ENCODE results near the gene FGD6.

The FGD6 gene

GRCh38 chr12:95213928-95214327 is 3.3 kb downstream of the FGD6 start:
- Histone ChIP-seq H2AK5ac (ENCODE audit: low read length) (no peak overlapping the region), H3K79me1 (ENCODE audit: low read length) (peaks cover 15% of the 10 kb centered on the region), H4K12ac (ENCODE audit: low read depth, low read length) (no peak overlapping the region), H3K27ac (ENCODE audit: low read depth, low read length) (peak overlapping the region; percentile 48), H2AFZ (ENCODE audit: insufficient read depth, low read length, poor library complexity) (no peak overlapping the region), H2BK120ac (ENCODE audit: insufficient read depth, low read length, poor library complexity) (peak overlapping the region; percentile 20), H4K91ac (ENCODE audit: low read depth, low read length) (no peak overlapping the region), H4K8ac (ENCODE audit: low read depth, low read length) (no peak overlapping the region), H3K9me3 (ENCODE audit: insufficient read depth, low read depth, low read length) (no peaks in the 10 kb centered on the region), H2BK12ac (ENCODE audit: low read length) (peak overlapping the region; percentile 11), H3K4me2 (ENCODE audit: low read length) (no peak overlapping the region), H3K14ac (ENCODE audit: low read length) (no peak overlapping the region), H3K4me1 (ENCODE audit: control insufficient read depth in 1 of 2, insufficient read depth in 2 of 2, low read length in 2 of 2) (peaks cover 1 to 2% of the 10 kb centered on the region in 2 experiments), H3K9ac (ENCODE audit: low read length) (no peak overlapping the region), H3K36me3 (ENCODE audit: control insufficient read depth in 1 of 2, insufficient read depth in 2 of 2, low read length in 2 of 2) (peaks cover 0 to 9% of the 10 kb centered on the region in 2 experiments), H2BK5ac (ENCODE audit: low read depth, low read length, poor library complexity) (peak overlapping the region; percentile 33), H3K79me2 (ENCODE audit: control insufficient read depth, insufficient read depth, low read length, poor library complexity) (peaks cover 26% of the 10 kb centered on the region), H3K27me3 (ENCODE audit: insufficient read depth, low read length) (no peaks in the 10 kb centered on the region), H3K4me3 (ENCODE audit: low read depth, low read length) (no peak overlapping the region), H3K4ac (ENCODE audit: low read depth, low read length) (peak overlapping the region; percentile 76), H3K18ac (ENCODE audit: low read length) (no peak overlapping the region), H3K23ac (ENCODE audit: low read length) (no peak overlapping the region)
- DNase-seq: no peak
- no CpG with 5 or more reads among the region's 1 CpG for WGBS (ENCODE audit: extremely low coverage, insufficient coverage, insufficient read length)

DNA sequence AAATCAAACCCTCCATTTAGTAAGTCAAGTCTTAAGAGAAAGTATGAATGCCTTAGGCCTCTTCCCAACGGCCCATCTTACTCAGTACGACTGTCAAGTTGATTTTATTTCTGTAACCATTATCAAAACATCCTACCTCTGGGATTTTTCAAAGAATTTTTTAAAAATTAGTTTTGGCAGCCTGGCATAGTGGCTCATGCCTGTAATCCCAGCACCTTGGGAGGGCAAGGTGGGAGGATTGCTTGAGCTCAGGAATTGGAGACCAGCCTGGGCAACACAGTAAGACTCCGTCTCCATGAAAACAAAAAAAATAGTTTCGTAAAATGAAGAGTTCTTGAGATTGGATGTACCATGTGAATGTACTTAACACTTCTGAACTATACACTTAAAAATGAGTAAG is 4.1 kb downstream of the FGD6 start:
- H3K27ac ChIP-seq (ENCODE audit: low read depth, low read length): no peak overlapping the region
- no peak overlapping the region for H2AFZ ChIP-seq (ENCODE audit: insufficient read depth, low read length, poor library complexity)
- no peak overlapping the region for H3K4me3 ChIP-seq (ENCODE audit: low read depth, low read length)
- H2BK5ac ChIP-seq (ENCODE audit: low read depth, low read length, poor library complexity): no peak overlapping the region
- H3K18ac ChIP-seq (ENCODE audit: low read length): no peak overlapping the region
- no peak overlapping the region for H2BK12ac ChIP-seq (ENCODE audit: low read length)
- H4K12ac ChIP-seq (ENCODE audit: low read depth, low read length): no peak overlapping the region
- WGBS (ENCODE audit: extremely low coverage, insufficient coverage, insufficient read length): no CpG with 5 or more reads among the region's 4 CpGs
- no peak overlapping the region for H4K8ac ChIP-seq (ENCODE audit: low read depth, low read length)
- no peaks in the 10 kb centered on the region for H3K27me3 ChIP-seq (ENCODE audit: insufficient read depth, low read length)
- H2AK5ac ChIP-seq (ENCODE audit: low read length): no peak overlapping the region
- no peak overlapping the region for H3K4me2 ChIP-seq (ENCODE audit: low read length)
- peaks cover 20% of the 10 kb centered on the region for H3K79me2 ChIP-seq (ENCODE audit: control insufficient read depth, insufficient read depth, low read length, poor library complexity)
- H3K14ac ChIP-seq (ENCODE audit: low read length): no peak overlapping the region
- H4K91ac ChIP-seq (ENCODE audit: low read depth, low read length): no peak overlapping the region
- peaks cover 0 to 12% of the 10 kb centered on the region in 2 experiments for H3K36me3 ChIP-seq (ENCODE audit: control insufficient read depth in 1 of 2, insufficient read depth in 2 of 2, low read length in 2 of 2)
- H3K4me1 ChIP-seq (ENCODE audit: control insufficient read depth in 1 of 2, insufficient read depth in 2 of 2, low read length in 2 of 2): peaks cover 5 to 6% of the 10 kb centered on the region in 2 experiments
- no peak overlapping the region for H3K23ac ChIP-seq (ENCODE audit: low read length)
- H2BK120ac ChIP-seq (ENCODE audit: insufficient read depth, low read length, poor library complexity): no peak overlapping the region
- H3K9ac ChIP-seq (ENCODE audit: low read length): no peak overlapping the region
- peaks cover 11% of the 10 kb centered on the region for H3K79me1 ChIP-seq (ENCODE audit: low read length)
- peak overlapping the region; percentile 93 for H3K4ac ChIP-seq (ENCODE audit: low read depth, low read length)
- H3K9me3 ChIP-seq (ENCODE audit: insufficient read depth, low read depth, low read length): no peaks in the 10 kb centered on the region
- no peak for DNase-seq

- H3K14ac ChIP-seq (ENCODE audit: low read length): no peak overlapping the region
- H3K4me3 ChIP-seq (ENCODE audit: low read depth, low read length): no peak overlapping the region
- no peaks in the 10 kb centered on the region for H3K27me3 ChIP-seq (ENCODE audit: insufficient read depth, low read length)
- peaks cover 3 to 16% of the 10 kb centered on the region in 2 experiments for H3K36me3 ChIP-seq (ENCODE audit: control insufficient read depth in 1 of 2, insufficient read depth in 2 of 2, low read length in 2 of 2)
- no peak overlapping the region for H2AK5ac ChIP-seq (ENCODE audit: low read length)
- no peaks in the 10 kb centered on the region for H3K9me3 ChIP-seq (ENCODE audit: insufficient read depth, low read depth, low read length)
- H3K4me2 ChIP-seq (ENCODE audit: low read length): no peak overlapping the region
- H3K27ac ChIP-seq (ENCODE audit: low read depth, low read length): no peak overlapping the region
- no peak overlapping the region for H2BK120ac ChIP-seq (ENCODE audit: insufficient read depth, low read length, poor library complexity)
- no peak overlapping the region for H4K8ac ChIP-seq (ENCODE audit: low read depth, low read length)
- peak in 1 of 2 donors; percentile 14 for DNase-seq
- peaks cover 15% of the 10 kb centered on the region for H3K79me2 ChIP-seq (ENCODE audit: control insufficient read depth, insufficient read depth, low read length, poor library complexity)
- H3K4me1 ChIP-seq (ENCODE audit: control insufficient read depth in 1 of 2, insufficient read depth in 2 of 2, low read length in 2 of 2): peaks cover 5 to 6% of the 10 kb centered on the region in 2 experiments
- no peak overlapping the region for H4K91ac ChIP-seq (ENCODE audit: low read depth, low read length)
- H2BK5ac ChIP-seq (ENCODE audit: low read depth, low read length, poor library complexity): no peak overlapping the region
- H3K18ac ChIP-seq (ENCODE audit: low read length): no peak overlapping the region
- no peak overlapping the region for H3K23ac ChIP-seq (ENCODE audit: low read length)
- H2AFZ ChIP-seq (ENCODE audit: insufficient read depth, low read length, poor library complexity): no peak overlapping the region
- no peak overlapping the region for H3K4ac ChIP-seq (ENCODE audit: low read depth, low read length)
- H2BK12ac ChIP-seq (ENCODE audit: low read length): no peak overlapping the region
- WGBS (ENCODE audit: extremely low coverage, insufficient coverage, insufficient read length): no CpG with 5 or more reads among the region's 4 CpGs
- H4K12ac ChIP-seq (ENCODE audit: low read depth, low read length): no peak overlapping the region
- peaks cover 6% of the 10 kb centered on the region for H3K79me1 ChIP-seq (ENCODE audit: low read length)
- no peak overlapping the region for H3K9ac ChIP-seq (ENCODE audit: low read length)
These were observed 4.7 kb downstream of the FGD6 start for GRCh38 chr12:95212586-95212985.

- Histone ChIP-seq H3K23ac (ENCODE audit: low read length) (no peak overlapping the region), H3K9me3 (ENCODE audit: insufficient read depth, low read depth, low read length) (no peaks in the 10 kb centered on the region), H4K12ac (ENCODE audit: low read depth, low read length) (no peak overlapping the region), H3K27ac (ENCODE audit: low read depth, low read length) (no peak overlapping the region), H3K4me1 (ENCODE audit: control insufficient read depth in 1 of 2, insufficient read depth in 2 of 2, low read length in 2 of 2) (peaks cover 18 to 21% of the 10 kb centered on the region in 2 experiments), H4K8ac (ENCODE audit: low read depth, low read length) (no peak overlapping the region), H3K4me2 (ENCODE audit: low read length) (no peak overlapping the region), H3K27me3 (ENCODE audit: insufficient read depth, low read length) (no peaks in the 10 kb centered on the region), H3K4ac (ENCODE audit: low read depth, low read length) (peak overlapping the region; percentile 65), H2BK120ac (ENCODE audit: insufficient read depth, low read length, poor library complexity) (no peak overlapping the region), H3K18ac (ENCODE audit: low read length) (no peak overlapping the region), H3K79me2 (ENCODE audit: control insufficient read depth, insufficient read depth, low read length, poor library complexity) (peaks cover 11% of the 10 kb centered on the region), H2AK5ac (ENCODE audit: low read length) (no peak overlapping the region), H2BK12ac (ENCODE audit: low read length) (no peak overlapping the region), H3K4me3 (ENCODE audit: low read depth, low read length) (no peak overlapping the region), H3K79me1 (ENCODE audit: low read length) (peaks cover 21% of the 10 kb centered on the region), H4K91ac (ENCODE audit: low read depth, low read length) (no peak overlapping the region), H2BK5ac (ENCODE audit: low read depth, low read length, poor library complexity) (no peak overlapping the region), H3K9ac (ENCODE audit: low read length) (no peak overlapping the region), H3K36me3 (ENCODE audit: control insufficient read depth in 1 of 2, insufficient read depth in 2 of 2, low read length in 2 of 2) (peaks cover 3 to 19% of the 10 kb centered on the region in 2 experiments), H2AFZ (ENCODE audit: insufficient read depth, low read length, poor library complexity) (no peak overlapping the region), H3K14ac (ENCODE audit: low read length) (no peak overlapping the region)
- no CpG with 5 or more reads among the region's 7 CpGs for WGBS (ENCODE audit: extremely low coverage, insufficient coverage, insufficient read length)
- DNase-seq: no peak
These were observed 8.6 kb downstream of the FGD6 start for GRCh38 chr12:95208678-95209077.
